ENCODE results near the gene TMEM52.
A peak's percentile ranks its signal among the peaks of the same experiment; 100 is the strongest.

Gene TMEM52

GRCh38 chr1:1911350-1912041 lies 7.6 kb downstream of the TMEM52 start:
- Histone ChIP-seq H3K27me3 (ENCODE audit: control insufficient read depth in 3 of 3, insufficient read depth in 3 of 3, low read depth in 1 of 3, low read length in 3 of 3) (peaks cover 0 to 32% (median 3%) of the 10 kb centered on the region in 3 experiments), H2BK15ac (ENCODE audit: low read length) (peak overlapping the region; percentile 79), H4K8ac (ENCODE audit: low read depth, low read length) (no peak overlapping the region), H3K4me2 (ENCODE audit: insufficient read depth, low read length, poor library complexity, severe bottlenecking) (no peak overlapping the region), H3K79me1 (ENCODE audit: low read depth, low read length) (peaks cover 3% of the 10 kb centered on the region), H2AK5ac (ENCODE audit: low read depth, low read length) (peak overlapping the region; percentile 53), H2AFZ (ENCODE audit: low read length) (no peak overlapping the region), H3K9ac (ENCODE audit: low read depth, low read length, poor library complexity) (peak overlapping the region; percentile 55), H3K27ac (replicated peaks; ENCODE audit: low read length) (no peak overlapping the region), H3K18ac (ENCODE audit: low read length) (no peak overlapping the region), H2BK12ac (ENCODE audit: low read length) (no peak overlapping the region), H3K4ac (ENCODE audit: low read length) (no peak overlapping the region), H3K9me3 (replicated peaks in 1 of 2; ENCODE audit: control insufficient read depth in 2 of 2, insufficient read depth in 1 of 2, low read depth in 1 of 2, low read length in 2 of 2) (no peaks in the 10 kb centered on the region), H4K91ac (ENCODE audit: low read depth, low read length, poor library complexity) (no peak overlapping the region), H3K14ac (ENCODE audit: low read length) (no peak overlapping the region), H3K36me3 (replicated peaks in 1 of 2; ENCODE audit: control insufficient read depth in 2 of 2, insufficient read depth in 2 of 2, low read length in 2 of 2) (no peaks in the 10 kb centered on the region), H2BK120ac (ENCODE audit: low read depth, low read length) (no peak overlapping the region), H3K4me3 (ENCODE audit: low read length in 2 of 2) (no peak overlapping the region), H2BK5ac (ENCODE audit: low read length) (no peak overlapping the region), H3K4me1 (ENCODE audit: control insufficient read depth in 2 of 2, insufficient read depth in 1 of 2, low read depth in 1 of 2, low read length in 2 of 2) (peaks cover 5 to 6% of the 10 kb centered on the region in 2 donors), H3K23ac (ENCODE audit: low read depth, low read length, poor library complexity) (no peak overlapping the region)
- DNase-seq (ENCODE audit: low spot score): no peak
- WGBS, 2 donors (ENCODE audit: extremely low coverage in 2 of 2, insufficient read length in 2 of 2, insufficient replicate concordance in 1 of 2): no CpG with 5 or more reads among the region's 13 CpGs

GRCh38 chr1:1910651-1911331 lies 8.3 kb downstream of the TMEM52 start:
- Histone ChIP-seq H3K18ac (ENCODE audit: low read length) (no peak overlapping the region), H2BK120ac (ENCODE audit: low read depth, low read length) (no peak overlapping the region), H2BK5ac (ENCODE audit: low read length) (no peak overlapping the region), H3K9me3 (replicated peaks in 1 of 2; ENCODE audit: control insufficient read depth in 2 of 2, insufficient read depth in 1 of 2, low read depth in 1 of 2, low read length in 2 of 2) (no peaks in the 10 kb centered on the region), H2BK12ac (ENCODE audit: low read length) (peak overlapping the region; percentile 66), H3K36me3 (replicated peaks in 1 of 2; ENCODE audit: control insufficient read depth in 2 of 2, insufficient read depth in 2 of 2, low read length in 2 of 2) (no peaks in the 10 kb centered on the region), H3K14ac (ENCODE audit: low read length) (no peak overlapping the region), H2AK5ac (ENCODE audit: low read depth, low read length) (peak overlapping the region; percentile 53), H3K23ac (ENCODE audit: low read depth, low read length, poor library complexity) (peak overlapping the region; percentile 75), H2BK15ac (ENCODE audit: low read length) (peak overlapping the region; percentile 79), H4K91ac (ENCODE audit: low read depth, low read length, poor library complexity) (no peak overlapping the region), H3K4ac (ENCODE audit: low read length) (no peak overlapping the region), H3K79me1 (ENCODE audit: low read depth, low read length) (peaks cover 3% of the 10 kb centered on the region), H3K4me1 (ENCODE audit: control insufficient read depth in 2 of 2, insufficient read depth in 1 of 2, low read depth in 1 of 2, low read length in 2 of 2) (peaks cover 5 to 6% of the 10 kb centered on the region in 2 donors), H3K4me2 (ENCODE audit: insufficient read depth, low read length, poor library complexity, severe bottlenecking) (no peak overlapping the region), H3K9ac (ENCODE audit: low read depth, low read length, poor library complexity) (peak overlapping the region; percentile 2), H3K4me3 (ENCODE audit: low read length in 2 of 2) (no peak overlapping the region), H3K27me3 (ENCODE audit: control insufficient read depth in 3 of 3, insufficient read depth in 3 of 3, low read depth in 1 of 3, low read length in 3 of 3) (peaks cover 0 to 25% (median 3%) of the 10 kb centered on the region in 3 experiments), H2AFZ (ENCODE audit: low read length) (no peak overlapping the region), H4K8ac (ENCODE audit: low read depth, low read length) (no peak overlapping the region), H3K27ac (replicated peaks; ENCODE audit: low read length) (no peak overlapping the region)
- no CpG with 5 or more reads among the region's 22 CpGs for WGBS, 2 donors (ENCODE audit: extremely low coverage in 2 of 2, insufficient read length in 2 of 2, insufficient replicate concordance in 1 of 2)
- no peak for DNase-seq (ENCODE audit: low spot score)

GRCh38 chr1:1910033-1910465 lies 9.0 kb downstream of the TMEM52 start:
- no peak overlapping the region for H2BK5ac ChIP-seq (ENCODE audit: low read length)
- H3K4me3 ChIP-seq (ENCODE audit: low read length in 2 of 2): no peak overlapping the region
- H2BK120ac ChIP-seq (ENCODE audit: low read depth, low read length): no peak overlapping the region
- no peak overlapping the region for H3K4ac ChIP-seq (ENCODE audit: low read length)
- no peak overlapping the region for H3K4me2 ChIP-seq (ENCODE audit: insufficient read depth, low read length, poor library complexity, severe bottlenecking)
- H2BK15ac ChIP-seq (ENCODE audit: low read length): no peak overlapping the region
- no peak overlapping the region for H3K14ac ChIP-seq (ENCODE audit: low read length)
- no peak overlapping the region for H3K18ac ChIP-seq (ENCODE audit: low read length)
- H3K23ac ChIP-seq (ENCODE audit: low read depth, low read length, poor library complexity): no peak overlapping the region
- no peak overlapping the region for H4K8ac ChIP-seq (ENCODE audit: low read depth, low read length)
- H4K91ac ChIP-seq (ENCODE audit: low read depth, low read length, poor library complexity): no peak overlapping the region
- peaks cover 0 to 17% (median 3%) of the 10 kb centered on the region in 3 experiments for H3K27me3 ChIP-seq (ENCODE audit: control insufficient read depth in 3 of 3, insufficient read depth in 3 of 3, low read depth in 1 of 3, low read length in 3 of 3)
- no peak for DNase-seq (ENCODE audit: low spot score)
- H3K79me1 ChIP-seq (ENCODE audit: low read depth, low read length): peaks cover 3% of the 10 kb centered on the region
- H3K4me1 ChIP-seq (ENCODE audit: control insufficient read depth in 2 of 2, insufficient read depth in 1 of 2, low read depth in 1 of 2, low read length in 2 of 2): peaks cover 5 to 6% of the 10 kb centered on the region in 2 donors
- H3K9ac ChIP-seq (ENCODE audit: low read depth, low read length, poor library complexity): no peak overlapping the region
- no CpG with 5 or more reads among the region's 6 CpGs for WGBS, 2 donors (ENCODE audit: extremely low coverage in 2 of 2, insufficient read length in 2 of 2, insufficient replicate concordance in 1 of 2)
- H3K36me3 ChIP-seq (replicated peaks in 1 of 2; ENCODE audit: control insufficient read depth in 2 of 2, insufficient read depth in 2 of 2, low read length in 2 of 2): no peaks in the 10 kb centered on the region
- no peaks in the 10 kb centered on the region for H3K9me3 ChIP-seq (replicated peaks in 1 of 2; ENCODE audit: control insufficient read depth in 2 of 2, insufficient read depth in 1 of 2, low read depth in 1 of 2, low read length in 2 of 2)
- no peak overlapping the region for H2AK5ac ChIP-seq (ENCODE audit: low read depth, low read length)
- H3K27ac ChIP-seq (replicated peaks; ENCODE audit: low read length): no peak overlapping the region
- H2AFZ ChIP-seq (ENCODE audit: low read length): peak overlapping the region; percentile 72
- no peak overlapping the region for H2BK12ac ChIP-seq (ENCODE audit: low read length)

GRCh38 chr1:1908506-1908791 lies 10.6 kb downstream of the TMEM52 start:
- Histone ChIP-seq H3K4me3 (ENCODE audit: low read length in 2 of 2) (peak overlapping the region; percentile 80 to 94), H3K27ac (replicated peaks; ENCODE audit: low read length) (no peak overlapping the region), H3K4ac (ENCODE audit: low read length) (no peak overlapping the region), H3K23ac (ENCODE audit: low read depth, low read length, poor library complexity) (peak overlapping the region; percentile 75), H2AK5ac (ENCODE audit: low read depth, low read length) (peak overlapping the region; percentile 97), H3K14ac (ENCODE audit: low read length) (no peak overlapping the region), H4K91ac (ENCODE audit: low read depth, low read length, poor library complexity) (no peak overlapping the region), H3K27me3 (ENCODE audit: control insufficient read depth in 3 of 3, insufficient read depth in 3 of 3, low read depth in 1 of 3, low read length in 3 of 3) (peaks cover 0 to 4% (median 3%) of the 10 kb centered on the region in 3 experiments), H2BK12ac (ENCODE audit: low read length) (peak overlapping the region; percentile 58), H2BK120ac (ENCODE audit: low read depth, low read length) (no peak overlapping the region), H3K9me3 (replicated peaks in 1 of 2; ENCODE audit: control insufficient read depth in 2 of 2, insufficient read depth in 1 of 2, low read depth in 1 of 2, low read length in 2 of 2) (no peaks in the 10 kb centered on the region), H4K8ac (ENCODE audit: low read depth, low read length) (peak overlapping the region; percentile 48), H3K79me1 (ENCODE audit: low read depth, low read length) (peaks cover 2% of the 10 kb centered on the region), H3K4me2 (ENCODE audit: insufficient read depth, low read length, poor library complexity, severe bottlenecking) (peak overlapping the region; percentile 93), H3K9ac (ENCODE audit: low read depth, low read length, poor library complexity) (peak overlapping the region; percentile 92), H3K36me3 (replicated peaks in 1 of 2; ENCODE audit: control insufficient read depth in 2 of 2, insufficient read depth in 2 of 2, low read length in 2 of 2) (no peaks in the 10 kb centered on the region), H3K4me1 (ENCODE audit: control insufficient read depth in 2 of 2, insufficient read depth in 1 of 2, low read depth in 1 of 2, low read length in 2 of 2) (peaks cover 5 to 6% of the 10 kb centered on the region in 2 donors), H2BK15ac (ENCODE audit: low read length) (peak overlapping the region; percentile 98), H2BK5ac (ENCODE audit: low read length) (peak overlapping the region; percentile 24), H3K18ac (ENCODE audit: low read length) (peak overlapping the region; percentile 94), H2AFZ (ENCODE audit: low read length) (peak overlapping the region; percentile 97)
- WGBS, 2 donors (ENCODE audit: extremely low coverage in 2 of 2, insufficient read length in 2 of 2, insufficient replicate concordance in 1 of 2): no CpG with 5 or more reads among the region's 21 CpGs
- no peak for DNase-seq (ENCODE audit: low spot score)

All from neuronal stem cell (in vitro differentiated cells).